Brain microvascular endothelial cell (primary cell): ENCODE measurements around the gene MPZL2.

Experiments used
- DNase-seq: peaks from one replicate; pipeline ENCODE4 v3.0.0-alpha.2; 2020
- H3K27ac ChIP-seq: fragments of 250-450 bp; sonication (Bioruptor Pico); 2 replicates; pipeline ENCODE4 v1.5.1; 2020; ENCODE audit warnings: mild to moderate bottlenecking, moderate library complexity
- H3K27me3 ChIP-seq: fragments of 250-450 bp; sonication (Bioruptor Pico); replicated peaks from 2 replicates; pipeline ENCODE4 v1.5.1; 2020; ENCODE audit warnings: mild to moderate bottlenecking
- H3K36me3 ChIP-seq: fragments of 250-450 bp; sonication (Bioruptor Pico); replicated peaks from 2 replicates; pipeline ENCODE4 v1.5.1; 2020; ENCODE audit warnings: mild to moderate bottlenecking
- H3K4me3 ChIP-seq: 2 replicates; pipeline ENCODE4 v1.5.1; 2011; ENCODE audit warnings: low read depth, mild to moderate bottlenecking, control low read depth, low read length, moderate library complexity
- CTCF ChIP-seq: IDR thresholded peaks from 2 replicates; pipeline ENCODE4 v1.5.1; 2011; ENCODE audit warnings: low read depth, mild to moderate bottlenecking, moderate library complexity, low read length, control low read depth, inconsistent platforms; ENCODE audit errors: missing control alignments
- in situ Hi-C: cut with HindIII; loops from 2 replicates; pipeline ENCODE4 v1.10.0; 2017; ENCODE audit warnings: low sequenced_read_pairs, low pct_ligation_motif_present

The MPZL2 gene

GRCh38 chr11:118260353-118260752 lies 3.7 kb downstream of the MPZL2 start:
- H3K27ac ChIP-seq: no peak overlapping the region
- H3K27me3 ChIP-seq: peaks cover 24% of the 10 kb centered on the region
- no peaks in the 10 kb centered on the region for H3K36me3 ChIP-seq
- TF ChIP-seq CTCF: no peak
- no peak for DNase-seq
- no peak overlapping the region for H3K4me3 ChIP-seq
- in situ Hi-C loops: no loop called here

- in situ Hi-C loops: no loop called here
- DNase-seq: no peak
- no peak for TF ChIP-seq CTCF
- Histone ChIP-seq H3K27ac (no peak overlapping the region), H3K36me3 (no peaks in the 10 kb centered on the region), H3K27me3 (peaks cover 15% of the 10 kb centered on the region), H3K4me3 (no peak overlapping the region)
Observed at GRCh38 chr11:118259138-118259537, 5.0 kb downstream of the MPZL2 start.

GRCh38 chr11:118258410-118258809 lies 5.7 kb downstream of the MPZL2 start:
- in situ Hi-C loops: no loop called here
- DNase-seq: no peak
- TF ChIP-seq CTCF: peak; percentile 41
- Histone ChIP-seq H3K36me3 (no peaks in the 10 kb centered on the region), H3K27me3 (peaks cover 8% of the 10 kb centered on the region), H3K27ac (no peak overlapping the region), H3K4me3 (no peak overlapping the region)

GRCh38 chr11:118252688-118253087 lies 11.4 kb downstream of the MPZL2 start:
- DNase-seq: no peak
- Histone ChIP-seq H3K27ac (no peak overlapping the region), H3K4me3 (no peak overlapping the region), H3K36me3 (no peaks in the 10 kb centered on the region), H3K27me3 (no peaks in the 10 kb centered on the region)
- in situ Hi-C loops: no loop called here
- TF ChIP-seq CTCF: no peak

- in situ Hi-C loops: no loop called here
- peak within 1 kb of the TSS; percentile 90 for H3K4me3 ChIP-seq
- no peaks in the 10 kb centered on the region for H3K27me3 ChIP-seq
- no peaks in the 10 kb centered on the region for H3K36me3 ChIP-seq
- peak within 1 kb of the TSS; percentile 54 for H3K27ac ChIP-seq
- TF ChIP-seq CTCF: no peak
- DNase-seq: peak; percentile 47
Observed at GRCh38 chr11:118251858-118252652, 12.0 kb downstream of the MPZL2 start, which contains the start of gene MPZL3. Gene MPZL3, minus strand, starts transcription at chr11:118252365. Its CDS starts 71 bp downstream, at chr11:118252294.

GRCh38 chr11:118247041-118247440 lies 17.1 kb downstream of the MPZL2 start:
- Histone ChIP-seq H3K4me3 (no peak overlapping the region), H3K27ac (no peak overlapping the region), H3K27me3 (no peaks in the 10 kb centered on the region), H3K36me3 (no peaks in the 10 kb centered on the region)
- no peak for TF ChIP-seq CTCF
- no peak for DNase-seq
- in situ Hi-C loops: no loop called here
